GM19025 (cell line): ENCODE data around the gene CMIP.

Source experiments
- ATAC-seq: cut with Tn5 transposase; IDR thresholded peaks from one replicate; pipeline ENCODE4 v1.9.1; 2021; ENCODE audit warnings: mild to moderate bottlenecking, low read depth, moderate library complexity; ENCODE audit not compliant: unreplicated experiment

The CMIP gene

DNA sequence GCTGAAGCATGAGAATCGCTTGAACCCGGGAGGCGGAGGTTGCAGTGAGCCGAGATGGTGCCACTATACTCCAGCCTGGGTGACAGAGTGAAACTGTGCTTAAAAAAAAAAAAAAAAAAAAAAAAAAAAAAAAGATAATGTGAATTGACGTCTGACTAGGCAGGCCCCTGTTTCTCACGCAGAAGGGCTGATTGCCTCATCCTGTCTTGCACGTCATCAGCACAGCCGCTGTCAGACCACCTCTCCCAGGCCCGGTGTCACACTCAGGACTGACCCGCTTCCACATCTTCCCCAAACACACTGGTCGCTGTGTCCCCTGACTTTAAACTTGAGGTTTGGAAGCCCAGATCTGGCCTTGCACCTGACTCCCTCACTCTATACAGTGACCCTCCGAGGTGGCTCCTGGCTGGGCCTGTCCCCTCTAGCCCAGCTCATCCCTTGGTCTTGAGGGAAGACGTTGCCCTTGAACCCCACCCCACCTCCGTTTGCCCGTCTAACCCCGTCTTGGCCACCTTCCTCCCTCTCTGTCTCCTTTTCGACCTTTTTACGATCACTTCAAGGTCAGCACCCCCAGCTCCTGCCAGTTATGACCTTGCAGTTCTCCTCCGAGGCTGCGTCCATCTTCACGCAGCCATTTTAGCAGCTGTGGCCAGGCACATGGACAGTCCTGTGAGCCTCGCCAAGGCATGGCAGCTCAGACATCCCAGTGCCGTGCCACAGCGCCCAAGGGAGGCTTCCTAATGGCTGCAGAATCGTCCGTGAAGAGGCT is 184.6 kb downstream of the CMIP start:
- no peak for ATAC-seq

DNA sequence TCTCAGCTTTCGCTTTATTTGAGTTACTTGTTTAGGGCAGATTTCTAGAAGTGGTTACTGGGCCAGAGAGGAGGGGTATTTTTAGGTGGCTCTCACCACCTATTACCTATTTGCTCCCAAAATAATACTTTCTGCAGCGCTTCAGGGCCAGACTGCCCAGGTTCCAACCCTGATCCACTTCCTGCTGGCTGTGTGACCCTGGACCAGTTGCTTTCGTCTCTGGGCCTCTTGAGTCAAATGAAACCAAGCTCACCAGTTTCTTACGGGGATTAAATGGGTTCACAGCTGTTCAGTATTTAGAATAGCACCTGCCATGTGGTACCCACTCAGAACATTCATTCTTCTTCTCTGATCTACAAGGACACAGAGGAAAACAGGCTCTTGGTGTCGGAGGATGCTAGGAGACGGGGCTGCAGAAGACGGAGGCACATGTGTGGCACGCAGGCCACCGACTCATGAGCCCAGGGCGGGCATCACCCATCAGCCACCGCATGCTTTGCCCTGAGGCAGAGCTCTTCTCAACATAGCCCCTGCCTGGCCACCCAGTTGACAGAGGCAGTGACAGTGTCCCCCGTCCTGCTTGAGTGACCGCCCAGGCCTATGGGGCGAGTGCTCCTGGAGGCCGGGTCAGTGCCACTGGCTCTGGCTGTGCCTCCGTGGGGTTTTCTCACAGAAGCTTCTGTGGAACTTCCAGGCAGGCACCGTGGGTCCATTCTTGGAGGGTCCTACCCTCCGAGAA is 185.5 kb downstream of the CMIP start:
- no peak for ATAC-seq

DNA sequence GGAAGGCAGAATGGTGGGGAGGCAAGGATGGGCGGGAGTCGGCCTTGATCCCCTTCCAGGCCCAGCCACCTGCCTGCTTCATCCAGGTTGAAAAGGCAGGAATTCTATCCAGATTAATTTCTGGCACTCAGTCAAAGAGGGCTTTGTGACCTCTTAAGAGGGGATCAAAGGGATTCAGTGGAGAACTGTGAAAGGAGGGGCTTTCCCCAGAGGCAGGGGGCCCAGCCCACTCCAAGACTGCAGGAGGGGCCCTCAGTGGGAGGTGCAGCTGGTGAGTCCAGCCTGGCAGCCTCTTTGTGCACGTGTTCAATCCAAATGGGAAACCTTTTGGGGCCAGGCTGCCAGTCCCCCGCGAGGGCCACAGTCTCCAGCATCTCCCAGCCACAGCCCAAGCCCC is 186.0 kb downstream of the CMIP start:
- ATAC-seq: no peak

DNA sequence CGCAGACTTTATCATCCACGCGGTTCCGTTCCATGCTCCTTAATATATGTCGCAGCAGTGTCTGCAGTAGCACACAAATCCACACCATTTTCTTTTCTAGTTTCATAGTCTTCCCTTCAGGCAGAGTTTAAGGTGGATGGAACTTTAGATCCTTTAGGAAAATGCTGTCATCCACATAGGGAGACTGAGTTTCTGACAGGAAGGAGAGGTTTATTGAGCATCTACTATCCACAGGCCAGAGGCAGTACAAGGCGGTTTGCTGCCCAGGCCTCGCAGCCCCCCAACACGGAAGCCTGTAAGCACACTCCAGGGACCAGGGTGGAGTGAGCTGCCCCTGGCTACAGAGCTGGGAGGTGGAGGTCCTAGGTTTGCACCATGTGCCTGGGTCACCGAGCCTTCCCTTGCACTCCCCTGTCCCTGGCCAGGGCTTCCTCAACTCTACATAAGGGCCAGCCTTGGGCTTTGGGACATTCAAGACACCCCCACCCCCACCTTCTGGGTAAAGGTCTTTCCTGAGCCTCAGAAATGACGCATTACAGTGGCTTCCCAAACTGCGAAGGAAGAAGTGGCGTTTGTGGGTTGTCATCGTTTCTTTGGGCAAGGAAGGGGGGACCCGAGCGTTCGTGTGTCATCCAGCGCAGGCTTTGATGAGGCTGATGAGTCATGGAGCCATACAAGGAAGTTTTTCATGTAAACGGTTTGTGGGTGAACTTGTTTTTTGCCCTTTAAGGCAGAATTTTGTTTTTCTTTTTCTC is 188.0 kb downstream of the CMIP start:
- no peak for ATAC-seq

DNA sequence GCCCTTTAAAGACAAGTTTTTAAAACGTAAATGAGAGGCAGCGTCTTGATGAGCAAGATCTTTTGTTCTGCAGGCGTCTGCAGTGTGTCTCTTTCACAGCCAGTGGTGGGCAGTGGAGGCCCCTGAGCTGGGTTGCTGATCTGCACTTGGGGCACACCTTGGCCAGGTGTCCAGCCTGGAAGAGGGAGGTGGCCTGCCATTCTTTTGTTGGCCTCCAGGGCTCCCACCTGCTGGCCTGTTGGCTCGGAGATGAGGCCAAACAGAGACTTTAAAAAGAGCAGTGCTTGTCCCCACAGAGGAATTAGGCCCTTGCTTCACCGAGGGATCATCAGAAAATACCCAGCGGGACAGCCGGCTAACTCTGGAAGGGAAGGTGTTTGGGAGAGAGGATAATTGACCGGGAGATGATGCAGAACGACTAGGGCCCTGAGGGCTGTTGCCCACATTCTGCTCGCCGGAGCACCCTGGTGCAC is 188.6 kb downstream of the CMIP start:
- no peak for ATAC-seq

DNA sequence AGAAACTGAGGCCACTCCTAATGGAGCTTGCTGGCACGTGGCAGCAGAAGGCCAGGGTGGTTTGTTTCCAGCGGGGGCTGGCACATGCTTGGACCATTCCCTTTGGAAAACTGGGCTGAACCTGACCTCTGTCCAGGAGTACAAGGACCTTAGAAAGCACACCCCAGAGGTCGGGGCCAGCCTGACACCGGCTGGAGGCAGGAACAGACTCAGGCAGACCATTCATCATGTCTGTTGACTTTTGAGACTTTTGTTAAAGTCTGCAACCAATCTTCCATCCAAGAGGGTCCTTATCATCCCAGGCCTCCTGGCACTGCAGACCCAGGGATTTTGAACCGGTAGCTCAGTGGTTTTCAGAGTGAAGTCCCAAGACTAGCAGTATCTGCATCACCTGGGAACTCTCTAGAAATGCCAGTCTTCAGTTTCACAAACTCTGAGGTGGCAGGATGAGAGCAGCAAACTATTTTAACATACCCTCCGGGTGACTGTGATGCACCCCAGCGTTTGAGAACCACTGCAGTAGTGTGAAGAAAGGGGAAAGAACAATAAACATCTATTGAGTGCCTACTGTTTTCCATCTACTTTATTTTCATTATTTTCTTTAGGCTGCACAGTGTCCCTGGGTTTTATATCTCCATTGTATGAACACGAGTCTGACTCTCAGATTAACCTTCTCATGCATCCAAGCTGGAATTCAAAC is 189.2 kb downstream of the CMIP start:
- no peak for ATAC-seq

DNA sequence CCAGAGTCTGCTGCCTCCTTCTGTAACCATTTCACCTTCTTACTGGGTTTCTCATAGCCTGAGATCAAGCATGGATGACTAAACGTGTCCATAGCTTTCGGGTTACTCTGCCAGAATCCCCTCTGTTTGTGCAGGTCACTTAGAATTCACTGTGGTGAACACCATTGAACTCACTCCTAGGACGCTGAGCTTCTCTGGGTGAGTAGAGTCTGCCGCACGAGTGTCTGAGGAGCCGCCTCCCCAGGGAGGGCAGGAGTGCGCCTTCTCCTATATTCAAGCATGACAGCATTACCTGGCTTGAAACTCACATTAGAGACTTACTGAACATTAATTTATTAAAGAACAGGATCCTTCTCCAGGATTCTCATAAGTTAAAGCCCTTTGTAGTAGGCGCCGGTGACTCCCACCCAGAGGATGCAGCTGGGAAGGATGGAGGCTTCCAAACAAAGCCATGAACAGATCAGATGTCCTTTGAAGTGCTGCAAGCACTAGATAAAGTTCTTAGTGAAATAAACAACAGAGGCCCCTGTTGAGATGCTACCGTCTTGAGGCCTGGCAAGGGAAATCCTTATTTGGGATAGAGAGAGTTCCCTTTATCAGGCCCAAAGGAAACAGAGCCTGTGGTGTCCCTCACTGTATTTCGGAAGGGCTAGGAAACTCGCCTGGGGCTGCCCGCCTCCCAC is 189.9 kb downstream of the CMIP start:
- ATAC-seq: no peak

DNA sequence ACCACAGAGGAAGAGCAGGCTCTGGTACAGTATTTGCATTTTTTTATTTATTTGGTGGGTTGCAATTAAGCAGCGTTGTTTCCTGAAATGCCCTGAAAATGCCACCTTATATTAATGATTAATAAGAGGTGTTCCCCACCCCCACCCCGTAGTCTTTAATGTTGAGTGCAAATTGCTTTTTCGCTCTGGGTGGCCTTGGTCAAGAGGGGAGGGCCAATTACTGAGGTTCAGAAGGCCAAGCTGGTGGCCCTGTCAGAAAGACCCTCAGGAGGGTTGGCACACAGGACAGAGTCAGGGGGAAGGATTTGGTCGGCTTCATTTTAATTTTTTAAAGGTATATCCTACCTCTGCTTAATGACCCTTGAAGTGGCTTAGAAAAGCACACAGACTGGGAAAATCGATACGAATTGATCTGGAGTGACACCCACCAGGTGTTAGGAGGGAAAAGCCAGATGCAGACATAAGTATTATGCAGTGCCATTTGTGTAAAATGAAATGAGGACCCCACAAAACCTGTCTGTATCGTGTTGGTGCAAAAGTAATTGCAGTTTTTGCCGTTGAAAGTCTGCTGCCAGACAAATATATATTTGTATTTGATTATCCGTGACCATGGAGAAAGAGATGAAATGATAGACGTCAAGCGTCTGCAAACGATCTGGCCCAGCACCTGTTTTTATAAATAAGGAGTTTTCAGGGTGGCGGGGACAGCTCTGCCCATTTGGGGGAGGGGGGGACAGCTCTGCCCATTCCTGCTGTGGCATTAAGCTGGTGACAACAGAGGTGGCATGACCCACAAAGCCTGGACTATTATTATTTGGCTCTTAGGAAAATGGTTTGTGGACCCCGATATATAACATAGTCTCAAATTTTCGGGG is 190.7 kb downstream of the CMIP start:
- no peak for ATAC-seq

DNA sequence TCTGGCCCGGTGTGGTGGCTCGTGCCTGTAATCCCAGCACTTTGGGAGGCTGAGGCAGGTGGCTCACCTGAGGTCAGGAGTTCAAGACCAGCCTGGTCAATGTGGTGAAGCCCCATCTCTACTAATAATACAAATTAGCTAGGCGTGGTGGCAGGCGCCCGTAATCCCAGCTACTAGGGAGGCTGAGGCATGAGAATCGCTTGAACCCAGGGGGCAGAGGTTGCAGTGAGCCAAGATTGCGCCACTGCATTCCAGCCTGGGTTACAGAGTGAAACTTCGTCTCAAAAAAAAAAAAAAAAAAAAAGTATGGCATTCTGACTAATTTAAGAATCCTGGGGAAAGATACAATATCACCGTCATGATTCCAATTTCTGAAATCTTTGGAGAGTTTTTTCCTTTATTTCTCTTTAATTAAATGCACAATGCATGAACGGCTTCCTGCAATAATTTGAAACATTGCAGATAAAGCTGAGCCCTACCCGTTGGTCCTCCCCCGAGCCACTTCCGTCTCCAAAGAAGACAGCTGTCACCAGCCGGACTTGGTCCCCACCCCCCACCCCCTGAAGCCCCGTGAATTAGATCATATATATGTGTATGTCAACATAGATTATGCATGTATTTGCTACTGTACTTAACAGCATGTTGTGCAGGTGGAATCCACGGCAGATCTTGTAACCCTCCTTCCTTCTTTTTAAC is 191.8 kb downstream of the CMIP start:
- no peak for ATAC-seq

DNA sequence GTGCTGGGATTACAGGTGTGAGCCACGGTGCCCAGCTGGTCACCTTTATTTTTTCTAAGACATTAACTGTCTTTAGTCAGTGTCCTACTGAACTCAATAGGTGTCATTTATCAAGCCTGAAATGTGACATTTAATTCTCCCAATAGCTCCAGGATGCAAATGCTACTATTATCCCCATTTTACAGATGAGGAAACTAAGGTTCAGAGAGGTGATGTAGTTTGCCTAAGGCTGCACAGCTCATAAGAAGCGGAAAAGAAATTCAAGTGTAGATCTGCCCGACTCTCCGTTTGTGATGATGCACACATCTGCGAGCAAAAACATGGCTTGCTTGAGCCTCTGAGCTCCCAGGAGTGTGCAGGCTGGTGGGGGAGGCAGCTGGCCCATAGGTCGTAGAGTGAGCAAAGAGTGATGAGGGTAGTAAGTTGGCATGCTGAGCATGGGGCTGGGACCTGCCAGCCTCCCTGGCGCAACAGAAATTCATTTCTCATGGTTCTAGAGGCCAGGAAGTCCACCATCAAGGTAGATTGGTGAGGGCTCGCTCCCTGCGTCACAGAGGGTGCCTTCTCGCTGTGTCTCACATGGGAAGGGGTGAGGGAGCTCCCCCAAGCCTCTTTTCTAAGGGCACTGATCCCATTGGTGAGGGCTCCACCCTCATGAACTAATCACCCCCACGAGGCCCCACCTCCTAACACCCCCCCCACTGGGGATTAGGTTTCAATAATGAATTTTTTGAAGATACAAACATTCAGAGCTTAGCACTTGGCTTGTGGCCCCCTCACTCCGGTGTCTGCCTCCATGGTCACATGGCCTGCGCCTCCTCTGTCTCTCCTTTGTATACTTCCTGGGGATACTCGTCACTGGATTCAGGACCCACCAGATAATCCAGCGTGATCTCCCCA is 193.0 kb downstream of the CMIP start:
- ATAC-seq: no peak

DNA sequence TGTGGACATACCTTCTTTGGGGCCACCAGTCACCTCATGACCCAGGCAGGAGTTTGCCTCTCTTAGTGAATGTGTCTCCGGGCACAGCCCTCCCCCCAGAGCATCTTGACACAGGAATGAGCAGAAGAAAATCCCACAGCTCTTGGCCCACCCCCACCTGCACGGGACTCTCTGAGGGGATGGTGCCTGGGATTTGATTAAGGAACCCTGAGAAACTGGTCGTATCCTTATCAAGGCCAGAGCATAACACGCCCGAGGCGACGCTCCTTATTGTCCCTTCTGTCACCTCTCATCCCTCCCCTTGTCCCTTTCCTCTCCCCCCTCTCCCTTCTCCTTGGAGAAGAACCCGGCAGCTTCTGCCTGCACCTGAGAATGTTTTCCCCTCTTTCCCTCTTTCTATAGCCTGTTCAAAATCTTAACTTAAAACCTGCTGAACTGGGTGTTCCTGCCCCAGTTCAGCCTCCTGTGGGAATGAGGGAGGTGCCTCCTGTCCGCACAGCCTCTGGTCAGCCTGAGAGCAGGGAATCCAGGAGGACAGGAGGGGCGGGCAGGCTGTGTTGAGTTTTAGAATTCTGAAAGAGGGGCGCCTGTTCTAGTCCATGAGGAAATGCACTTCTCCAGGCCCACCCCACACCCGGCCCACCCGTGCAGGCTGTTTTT is 193.8 kb downstream of the CMIP start:
- ATAC-seq: no peak

DNA sequence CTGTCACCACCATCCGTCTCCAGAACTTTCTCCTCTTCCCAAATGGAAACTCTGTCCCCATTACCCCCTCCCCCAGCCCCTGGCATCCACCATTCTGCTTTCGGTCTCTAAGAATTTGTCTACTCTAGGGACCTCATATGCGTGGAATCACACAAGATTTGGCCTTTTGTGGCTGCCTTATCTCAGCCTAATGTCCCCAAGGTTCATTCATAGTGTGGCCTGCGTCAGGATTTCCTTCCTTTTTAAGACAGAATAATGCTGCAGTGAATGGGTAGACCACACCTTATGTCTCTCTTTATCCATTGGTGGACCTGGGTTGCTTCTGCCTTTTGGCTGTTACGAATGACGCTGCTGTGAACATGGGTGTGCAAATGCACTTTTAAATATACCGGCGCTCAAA is 194.7 kb downstream of the CMIP start:
- no peak for ATAC-seq

DNA sequence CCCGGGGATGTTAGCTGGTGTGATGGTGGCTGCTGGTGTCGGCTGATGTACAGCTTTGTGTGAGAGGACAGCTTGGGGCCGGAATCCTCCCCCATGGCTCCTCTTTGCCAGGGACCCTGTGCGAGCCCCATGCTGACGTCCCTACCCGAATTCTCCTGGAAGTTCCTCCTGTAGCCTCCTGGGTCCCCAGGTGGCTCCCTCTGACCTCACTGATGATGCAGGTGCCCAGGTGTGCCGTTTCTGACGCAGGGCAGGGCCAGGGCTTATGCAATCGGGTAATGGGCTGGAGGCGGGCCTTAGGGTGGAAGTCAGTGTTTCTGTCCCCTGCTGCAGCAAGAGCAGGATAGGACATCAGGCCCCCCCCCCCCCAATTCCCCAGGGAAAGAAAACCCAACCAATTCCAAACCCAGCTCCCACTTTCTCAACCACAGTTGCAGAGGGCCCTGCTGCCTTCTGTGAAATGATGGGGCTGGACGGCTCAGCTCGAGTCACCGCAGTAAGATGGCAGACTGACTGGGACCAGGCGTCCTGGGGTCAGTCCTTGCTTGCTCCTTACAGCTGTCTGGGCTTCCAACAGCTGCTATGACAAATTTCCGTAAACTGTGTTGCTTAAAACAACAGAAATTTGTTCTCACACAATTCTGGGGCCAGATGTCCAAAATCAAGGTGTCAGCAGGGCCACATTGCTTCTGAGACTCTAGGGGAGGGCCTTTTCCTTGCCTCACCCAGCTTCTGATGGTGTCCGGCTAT is 195.5 kb downstream of the CMIP start:
- ATAC-seq: no peak

DNA sequence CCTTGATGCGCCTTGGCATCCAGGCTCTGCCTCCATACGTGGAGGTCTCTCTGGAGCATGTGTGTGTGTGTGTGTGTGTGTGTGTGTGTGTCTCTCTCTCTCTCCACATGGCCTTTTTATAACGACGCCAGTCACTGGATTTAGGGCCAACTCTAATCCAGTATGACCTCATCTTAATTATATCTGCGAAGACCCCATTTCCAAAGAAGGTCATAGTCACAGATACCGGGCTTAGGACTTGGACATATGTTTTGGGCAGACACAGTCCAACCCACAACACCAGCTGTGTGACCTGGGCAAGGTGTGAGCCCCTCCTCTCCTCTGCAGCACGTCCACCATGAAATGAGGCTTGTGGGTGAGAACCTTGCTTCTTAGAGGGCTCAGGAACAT is 196.1 kb downstream of the CMIP start:
- no peak for ATAC-seq

DNA sequence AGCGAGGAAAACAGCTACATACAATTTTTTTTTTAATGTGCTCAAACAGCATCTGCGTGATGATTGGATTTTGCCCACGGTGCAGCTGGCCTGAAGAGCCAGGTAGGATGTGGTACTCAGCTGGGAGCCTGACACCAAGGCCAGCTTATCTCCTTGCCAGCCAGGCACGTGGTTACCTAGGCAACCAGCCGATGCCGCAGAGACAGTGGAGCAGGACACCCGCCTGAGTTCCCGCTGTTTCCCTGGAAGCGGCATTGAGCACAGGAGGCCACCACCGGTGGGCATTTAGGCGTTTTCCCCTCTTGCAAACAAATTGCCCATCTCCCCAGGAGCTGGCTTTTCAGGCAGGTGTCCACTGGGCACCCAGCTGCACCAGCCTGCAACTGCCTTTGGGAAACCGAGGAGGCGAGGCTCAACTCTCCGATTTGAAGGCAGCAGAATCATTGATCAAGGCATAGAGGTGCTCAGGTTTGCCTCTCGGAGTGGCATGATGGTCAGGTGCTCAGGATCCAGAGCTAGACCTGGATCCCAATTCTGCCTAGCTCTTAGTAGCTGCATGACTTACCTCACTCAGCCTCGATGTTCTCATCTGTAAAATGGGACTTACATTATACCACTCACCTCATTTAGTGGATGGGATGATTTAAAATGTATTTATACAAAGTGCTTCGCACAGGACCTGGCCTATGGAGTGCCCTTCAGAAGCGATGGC is 196.9 kb downstream of the CMIP start:
- ATAC-seq: no peak

DNA sequence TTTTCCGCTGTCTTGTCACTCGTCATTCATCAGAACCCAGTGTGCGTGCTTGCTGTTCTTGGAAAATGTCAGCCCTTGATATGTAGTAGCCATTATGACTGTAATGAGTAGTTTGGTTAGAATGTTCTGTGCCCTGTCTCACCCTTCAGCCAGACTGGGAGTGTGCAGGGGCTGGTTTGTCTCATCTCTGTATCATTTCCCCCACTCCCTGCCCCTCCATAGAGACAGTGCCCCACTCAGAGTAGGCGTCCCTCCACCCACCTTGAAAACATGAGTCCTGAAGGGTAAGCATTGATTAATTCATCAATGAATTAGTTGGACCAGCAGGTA is 197.5 kb downstream of the CMIP start:
- ATAC-seq: no peak
